Right cardiac atrium (tissue), 5 donors: Measurements from ENCODE around the gene GBP1. TPM values are rescaled to one million over a fixed set of nuclear protein-coding genes. Genes with fewer than 3 reads are reported as not detected.
A peak's percentile ranks its signal among the peaks of the same experiment; 100 is the strongest.
"Not testable (repeated sequence)": the region's sequence is repeated elsewhere in the genome, so short reads cannot be mapped to it uniquely, and the experiment has no call there.

Experiments used
- ATAC-seq, 2 donors: fragments of 200-7000 bp; cut with Tn5 transposase; one replicate each; pipeline versions ENCODE4 v1.8.0 to v1.9.1; 2020; ENCODE audit warnings: moderate library complexity in 2 of 2, mild to moderate bottlenecking in 1 of 2
- DNase-seq, 3 donors: peaks; one replicate each; pipeline ENCODE4 v3.0.0-alpha.2; 2020
- H3K27ac ChIP-seq: one replicate; pipeline ENCODE4 v1.5.1; 2013; ENCODE audit warnings: mild to moderate bottlenecking, low read length, control low read depth, moderate library complexity
- H3K27me3 ChIP-seq: one replicate; pipeline ENCODE4 v1.6.1; 2013; ENCODE audit not compliant: control insufficient read depth, insufficient read depth
- H3K4me1 ChIP-seq: one replicate; pipeline ENCODE4 v1.6.1; 2013; ENCODE audit warnings: low read length; ENCODE audit not compliant: control insufficient read depth, insufficient read depth
- H3K4me3 ChIP-seq: one replicate; pipeline ENCODE4 v1.5.1; 2013; ENCODE audit warnings: low read length, control low read depth
- H3K9me3 ChIP-seq: one replicate; pipeline ENCODE4 v1.6.1; 2013; ENCODE audit warnings: low read length; ENCODE audit not compliant: control insufficient read depth
- WGBS: extraction: QIAGEN DNeasy Blood & Tissue Kit; methylation state at CpG from one replicate; pipeline ENCODE4 v1.1.7; 2013; 5-methylcytosine and 5-hydroxymethylcytosine counted together
- intact Hi-C, 4 donors: fragments of 100-400 bp; cut with DNase I; formaldehyde crosslinking; loops; one replicate each; pipeline versions ENCODE4 v1.11.0 to v1.14.0; 2022 to 2023
- polyA plus RNA-seq: library from polyadenylated mRNA; stranded (reverse); fragments of 200-250 nt; gene quantifications from one replicate; pipeline ENCODE4 v1.2.3, GENCODE V29; 2013
- total RNA-seq, 4 donors: library from RNA; stranded (reverse); fragmentation: NEBNext Ultra II Directional; extraction: Animal tissue kit (Norgen Biotek cat#: 25700); gene quantifications; one replicate each; pipeline ENCODE4 v1.2.1, GENCODE V29; 2021
- donor health status: healthy with polysubstance abuse.
- donor health status: DM: no; HTN: yes; CAD: no.
- donor health status: DM: no; HTN: no; CAD: no.
- donor health status: DM: no; HTN: yes; CAD: no; lungs with severe emphysema.
- donor health status: DM: yes; HTN: yes; CAD: no.

The GBP1 gene
- total and polyA plus RNA-seq, 5 donors, result 6.2 to 11.6 (median 7.0) TPM

DNA sequence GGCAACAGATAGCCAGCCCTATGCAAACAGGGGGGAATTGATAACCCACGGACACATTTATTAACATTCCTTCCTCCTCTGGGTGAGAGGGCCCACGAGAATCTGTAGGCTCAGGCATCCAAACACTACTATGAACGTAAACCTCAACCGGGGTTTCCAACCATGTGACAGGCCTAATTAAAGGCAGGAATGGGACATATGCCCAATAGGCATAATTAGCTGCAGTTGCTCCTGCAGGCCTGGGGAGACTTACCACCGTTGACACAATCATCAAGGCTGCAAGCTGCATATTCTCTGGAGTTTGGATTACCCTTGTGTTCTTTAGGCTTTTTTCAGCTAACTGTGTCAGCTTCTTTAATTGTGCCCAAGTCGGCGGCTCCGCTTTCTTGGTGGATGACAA lies 22.2 kb upstream of the GBP1 start:
- no peak for DNase-seq
- intact Hi-C loops, result loop anchor here in 2 of 4 donors (5.0 to 10.0 kb wide), 3 partner anchors 200 to 270 kb away; no protein-coding TSS in a partner anchor
- Histone ChIP-seq H3K4me3 (no peak overlapping the region), H3K27me3 (no peaks in the 10 kb centered on the region), H3K4me1 (no peaks in the 10 kb centered on the region), H3K27ac (no peak overlapping the region), H3K9me3 (no peaks in the 10 kb centered on the region)
- ATAC-seq, result no peak
- WGBS, result 78% methylated on average over 8 of the region's 8 CpGs

DNA sequence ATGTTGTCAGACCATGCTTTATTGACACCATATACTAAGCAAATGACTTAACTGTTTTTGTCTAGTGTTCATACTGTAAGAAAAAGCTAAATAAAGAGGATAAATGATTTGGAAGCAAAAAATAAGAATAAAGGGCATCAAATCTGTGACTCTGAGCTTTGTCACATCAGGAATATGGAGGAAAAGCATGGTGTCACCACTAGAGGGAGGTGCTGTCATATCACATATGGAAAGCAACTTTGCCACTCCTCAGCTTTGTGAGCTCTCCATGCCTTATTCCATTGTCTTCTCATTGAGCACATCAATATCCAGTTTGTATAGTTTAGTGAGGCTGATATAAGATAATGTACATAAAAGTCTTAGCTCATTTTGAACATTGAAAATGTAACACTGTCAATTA lies 20.8 kb upstream of the GBP1 start:
- intact Hi-C loops, result loop anchor here in 2 of 4 donors (5.0 to 10.0 kb wide), 3 partner anchors 202 to 272 kb away; no protein-coding TSS in a partner anchor
- ATAC-seq, result peak in 1 of 2 donors; percentile 73

DNA sequence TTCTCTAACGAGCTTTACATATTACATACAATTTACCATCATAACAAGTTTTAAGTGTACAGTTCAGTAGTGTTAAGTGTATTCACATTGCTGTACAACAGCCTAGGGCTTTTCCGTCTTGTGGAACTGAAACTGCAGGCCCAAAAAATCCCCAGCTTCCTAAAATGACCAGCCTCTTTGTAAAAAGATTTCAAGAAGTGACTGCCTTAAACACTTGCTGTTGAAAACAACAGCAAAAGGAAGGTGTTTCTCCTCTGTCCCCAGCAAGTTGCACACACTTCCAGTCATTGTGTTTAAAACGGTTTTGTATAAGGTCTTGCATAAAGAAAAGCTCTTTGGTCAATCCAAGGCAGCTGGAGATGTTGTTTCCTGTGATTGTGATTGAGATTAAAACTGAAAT lies 16.0 kb upstream of the GBP1 start:
- no peak overlapping the region for H3K4me3 ChIP-seq
- 60% methylated on average over 3 of the region's 3 CpGs for WGBS
- no peak overlapping the region for H3K27ac ChIP-seq
- no peaks in the 10 kb centered on the region for H3K9me3 ChIP-seq
- DNase-seq (no peak), ATAC-seq (no peak)
- H3K27me3 ChIP-seq, result no peaks in the 10 kb centered on the region
- intact Hi-C loops, result loop anchor here in 2 of 4 donors (5.0 to 10.0 kb wide), 2 partner anchors 274 to 371 kb away; no protein-coding TSS in a partner anchor
- H3K4me1 ChIP-seq, result no peaks in the 10 kb centered on the region

More for the DNA sequence above, 20.8 kb upstream of the GBP1 start:
- peak in 1 of 3 donors; percentile 22 for DNase-seq
- H3K4me3 ChIP-seq, result no peak overlapping the region
- no peak overlapping the region for H3K27ac ChIP-seq
- H3K4me1 ChIP-seq, result no peaks in the 10 kb centered on the region
- no peaks in the 10 kb centered on the region for H3K9me3 ChIP-seq
- no peaks in the 10 kb centered on the region for H3K27me3 ChIP-seq

DNA sequence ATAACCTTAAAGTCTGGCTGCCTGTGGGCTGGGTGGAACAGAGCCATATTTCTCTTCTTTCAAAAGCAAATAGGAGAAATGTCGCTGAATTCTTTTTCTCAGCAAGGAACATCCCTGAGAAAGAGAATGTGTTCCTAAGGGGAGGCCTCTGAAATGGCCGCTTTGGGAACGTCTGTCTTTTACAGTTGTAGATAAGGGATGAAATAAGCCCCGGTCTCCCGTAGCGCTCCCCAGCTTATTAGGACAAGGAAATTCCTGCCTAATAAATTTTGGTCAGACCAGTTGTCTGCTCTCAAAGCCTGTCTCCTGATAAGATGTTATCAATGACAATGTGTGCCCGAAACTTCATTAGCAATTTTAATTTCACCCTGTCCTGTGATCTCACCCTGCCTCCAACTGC lies 15.1 kb upstream of the GBP1 start:
- H3K9me3 ChIP-seq, H3K4me3 ChIP-seq, DNase-seq, H3K27me3 ChIP-seq, ATAC-seq, H3K27ac ChIP-seq, H3K4me1 ChIP-seq: not testable (repeated sequence)
- intact Hi-C loops, result loop anchor here in 2 of 4 donors (5.0 to 10.0 kb wide), 2 partner anchors 275 to 372 kb away; no protein-coding TSS in a partner anchor
- 88% methylated on average over 7 of the region's 7 CpGs for WGBS

DNA sequence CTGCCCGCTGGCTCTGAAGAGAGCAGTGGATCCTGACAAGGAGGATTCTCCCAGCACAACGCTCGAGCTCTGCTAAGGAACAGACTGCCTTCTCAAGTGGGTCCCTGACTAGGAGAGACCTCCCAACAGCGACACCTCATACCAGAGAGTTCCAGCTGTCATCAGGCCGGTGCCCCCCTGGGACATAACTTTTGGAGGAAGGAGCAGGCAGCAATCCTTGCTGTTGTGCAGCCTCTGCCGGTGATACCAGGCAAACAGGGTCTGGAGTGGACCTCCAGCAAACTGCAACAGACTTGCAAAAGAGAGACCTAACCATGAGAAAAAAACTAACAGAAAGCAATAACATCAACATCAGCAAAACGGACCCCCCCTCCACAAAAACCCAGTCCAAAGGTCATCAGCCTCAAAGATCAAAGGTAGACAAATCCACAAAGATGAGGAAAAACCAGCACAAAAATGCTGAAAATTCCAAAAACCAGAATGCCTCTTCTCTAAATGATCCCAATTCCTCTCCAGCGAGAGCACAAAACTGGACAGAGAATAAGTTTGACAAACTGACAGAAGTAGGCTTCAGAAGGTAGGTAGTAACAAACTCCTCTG lies 7.6 kb upstream of the GBP1 start:
- H3K4me1 ChIP-seq, H3K9me3 ChIP-seq, ATAC-seq, H3K27me3 ChIP-seq, intact Hi-C loops, H3K4me3 ChIP-seq, H3K27ac ChIP-seq: not testable (repeated sequence)
- peak in 2 of 3 donors; percentile 38 to 42 for DNase-seq
- 66% methylated on average over 8 of the region's 8 CpGs for WGBS

DNA sequence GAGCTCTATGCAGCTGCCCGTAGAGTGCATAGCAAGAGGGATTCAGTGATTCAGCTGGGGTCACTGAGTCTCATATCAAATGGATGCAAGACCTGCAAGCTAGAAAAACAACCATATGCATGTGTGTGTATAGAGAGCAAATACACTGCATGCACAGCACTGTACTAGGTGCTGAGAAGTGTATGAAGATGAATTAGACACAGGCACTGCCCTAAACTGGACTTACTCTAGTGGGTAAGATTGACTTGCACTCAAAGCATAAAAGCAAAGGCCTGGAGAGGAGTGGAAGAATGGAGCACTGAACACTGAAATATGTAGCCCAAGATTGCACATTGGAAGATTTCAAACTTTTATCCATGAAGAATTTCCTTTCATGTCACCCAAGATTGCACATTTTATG lies 5.5 kb upstream of the GBP1 start:
- intact Hi-C loops, result no loop called here
- DNase-seq (no peak), ATAC-seq (no peak)
- peak overlapping the region; percentile 90 for H3K4me3 ChIP-seq
- no peak overlapping the region for H3K27ac ChIP-seq
- 53% methylated on average over 1 of the region's 1 CpG for whole genome bisulfite sequencing
- H3K27me3 ChIP-seq, result no peaks in the 10 kb centered on the region
- no peaks in the 10 kb centered on the region for H3K9me3 ChIP-seq
- H3K4me1 ChIP-seq, result no peaks in the 10 kb centered on the region

DNA sequence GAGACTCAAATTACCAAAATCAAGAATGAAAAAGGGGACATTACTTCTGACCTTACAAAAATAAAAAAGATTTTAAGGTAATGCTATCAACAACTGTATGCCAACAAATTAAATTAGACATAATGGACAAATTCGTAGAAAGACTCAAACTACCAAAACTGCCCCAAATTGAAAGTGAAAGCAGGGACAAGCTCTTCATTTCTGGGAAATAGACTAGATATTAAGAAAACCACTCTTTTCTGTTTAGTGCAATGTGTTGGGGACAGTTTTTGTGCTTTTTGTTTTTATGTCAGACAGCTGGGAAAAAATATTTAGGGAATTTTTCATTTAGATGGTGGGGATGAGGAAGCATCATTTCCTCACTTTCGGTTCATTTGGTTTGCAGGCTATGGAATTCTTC lies 4.9 kb upstream of the GBP1 start:
- no peaks in the 10 kb centered on the region for H3K9me3 ChIP-seq
- 28% methylated on average over 2 of the region's 2 CpGs for WGBS
- no peak for DNase-seq
- H3K27ac ChIP-seq, result no peak overlapping the region
- intact Hi-C loops, result no loop called here
- peak overlapping the region; percentile 90 for H3K4me3 ChIP-seq
- ATAC-seq, result no peak
- H3K4me1 ChIP-seq, result no peaks in the 10 kb centered on the region
- H3K27me3 ChIP-seq, result no peaks in the 10 kb centered on the region

DNA sequence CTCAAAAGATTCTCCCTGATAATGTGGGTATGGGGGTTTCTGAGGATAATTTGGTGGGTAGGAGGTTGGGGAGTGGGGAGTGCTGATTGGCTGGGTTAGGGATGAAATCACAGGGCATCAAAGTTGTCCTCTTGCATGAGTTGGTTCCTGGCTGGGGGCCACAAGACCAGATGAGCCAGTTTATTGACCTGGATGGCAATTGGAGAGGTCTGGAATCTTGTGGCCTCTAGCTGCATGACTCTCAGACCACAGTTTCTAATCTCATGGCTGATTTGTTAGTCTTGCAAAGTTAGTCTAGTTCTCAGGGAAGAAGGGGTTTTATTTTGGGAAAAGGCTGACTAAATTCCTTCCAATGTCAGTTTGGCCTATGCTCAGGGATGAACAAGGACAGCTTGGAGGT lies 3.3 kb upstream of the GBP1 start:
- Histone ChIP-seq H3K4me3 (no peak overlapping the region), H3K4me1 (no peaks in the 10 kb centered on the region), H3K27ac (no peak overlapping the region), H3K27me3 (no peaks in the 10 kb centered on the region), H3K9me3 (no peaks in the 10 kb centered on the region)
- ATAC-seq (no peak), DNase-seq (no peak)
- intact Hi-C loops, result no loop called here

DNA sequence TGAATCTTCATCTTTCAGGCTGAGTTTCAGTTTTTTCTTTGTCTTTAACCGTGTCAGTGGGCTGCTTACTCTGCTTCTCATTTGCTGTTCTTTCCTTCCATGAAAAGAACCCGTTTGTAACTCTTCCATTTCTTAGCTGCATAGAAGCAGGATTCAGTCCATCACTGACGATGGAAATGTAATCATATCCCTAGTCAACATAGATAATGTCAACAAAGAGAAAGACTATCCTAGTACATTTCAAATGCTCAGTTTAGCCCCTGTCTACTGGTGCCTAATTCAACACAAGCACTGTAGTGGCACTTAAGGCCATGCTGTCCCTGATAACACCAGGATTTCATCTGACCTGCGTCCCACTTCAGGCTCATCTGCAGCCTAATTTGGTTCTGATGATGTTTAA lies 376 bp downstream of the GBP1 start:
- DNase-seq, result no peak
- WGBS, result 9% methylated on average over 4 of the region's 4 CpGs
- peak; percentile 69 to 71 for ATAC-seq
- Histone ChIP-seq H3K27ac (peak overlapping the region; percentile 83), H3K27me3 (no peaks in the 10 kb centered on the region), H3K9me3 (no peaks in the 10 kb centered on the region), H3K4me3 (peak overlapping the region; percentile 92), H3K4me1 (peaks cover 3% of the 10 kb centered on the region)
- intact Hi-C loops, result no loop called here

DNA sequence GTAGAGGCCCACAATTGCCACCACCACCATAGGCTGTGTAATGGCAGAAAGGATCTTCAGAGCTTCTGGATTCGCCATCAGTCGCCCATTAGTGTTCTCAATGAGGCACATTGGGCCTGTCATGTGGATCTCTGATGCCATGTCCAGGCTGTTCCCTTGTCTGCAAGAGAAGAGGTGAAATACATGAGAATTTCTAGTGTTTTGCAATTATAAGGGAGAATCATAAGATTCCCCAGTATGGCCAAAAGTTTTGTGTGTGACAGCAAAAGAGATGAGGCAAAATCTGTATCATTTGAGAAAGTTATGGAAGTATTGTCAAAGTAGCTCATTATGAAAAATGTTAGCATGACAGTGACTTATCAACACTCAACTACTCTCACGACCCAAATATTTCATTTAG lies 1.9 kb downstream of the GBP1 start:
- Histone ChIP-seq H3K9me3 (no peaks in the 10 kb centered on the region), H3K4me3 (no peak overlapping the region), H3K27me3 (no peaks in the 10 kb centered on the region), H3K27ac (no peak overlapping the region), H3K4me1 (peaks cover 3% of the 10 kb centered on the region)
- 83% methylated on average over 3 of the region's 3 CpGs for WGBS
- no peak for DNase-seq
- intact Hi-C loops, result no loop called here
- no peak for ATAC-seq

DNA sequence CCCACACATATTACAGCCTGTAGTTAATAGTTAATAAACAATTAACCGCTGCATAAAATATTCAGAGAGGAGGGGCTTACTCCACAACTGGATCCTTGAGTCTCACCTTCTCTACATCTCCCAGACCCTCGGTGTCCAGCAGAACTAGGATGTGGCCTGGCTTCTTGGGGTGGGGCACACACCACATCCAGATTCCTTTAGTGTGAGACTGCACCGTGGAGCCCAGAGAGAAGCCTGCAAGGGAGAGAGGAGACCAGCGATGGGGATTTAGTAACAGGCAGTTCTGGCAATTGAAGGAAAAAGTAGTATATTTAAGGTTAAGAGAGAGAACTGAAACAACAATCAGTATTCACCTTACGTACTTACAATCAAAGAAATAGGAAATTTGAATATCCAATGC lies 4.9 kb downstream of the GBP1 start:
- no peak for ATAC-seq
- Histone ChIP-seq H3K27ac (no peak overlapping the region), H3K27me3 (no peaks in the 10 kb centered on the region), H3K9me3 (no peaks in the 10 kb centered on the region), H3K4me1 (peaks cover 3% of the 10 kb centered on the region), H3K4me3 (no peak overlapping the region)
- 87% methylated on average over 5 of the region's 5 CpGs for WGBS
- intact Hi-C loops, result no loop called here
- DNase-seq, result no peak

DNA sequence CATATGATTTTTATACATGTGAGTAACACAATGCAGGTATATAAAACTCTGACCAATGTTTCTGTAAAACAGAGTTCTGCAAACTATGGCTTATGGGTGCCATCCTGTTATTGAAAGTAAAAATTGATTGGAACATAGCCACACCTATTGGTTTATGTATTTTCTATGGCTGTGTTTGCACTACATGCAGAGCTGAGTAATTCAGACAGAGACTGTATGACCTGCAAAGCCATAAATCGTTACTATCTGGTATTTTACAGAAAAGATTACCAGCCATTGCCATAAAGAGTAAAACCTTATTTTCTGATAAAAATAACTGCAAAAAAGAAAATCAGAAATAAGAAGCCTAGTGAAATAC lies 13.1 kb downstream of the GBP1 start:
- WGBS, result 83% methylated on average over 1 of the region's 1 CpG
- H3K4me1 ChIP-seq, result no peaks in the 10 kb centered on the region
- no peak overlapping the region for H3K4me3 ChIP-seq
- H3K27me3 ChIP-seq, result no peaks in the 10 kb centered on the region
- no peak for DNase-seq
- no peak for ATAC-seq
- H3K27ac ChIP-seq, result no peak overlapping the region
- H3K9me3 ChIP-seq, result no peaks in the 10 kb centered on the region
- intact Hi-C loops, result no loop called here
